PC-9 (cell line): Measurements from ENCODE around the gene S100A14. TPM values are rescaled to one million over a fixed set of nuclear protein-coding genes. Genes with fewer than 3 reads are reported as not detected.
A peak's percentile ranks its signal among the peaks of the same experiment; 100 is the strongest.

ENCODE experiments used
- BruUV-seq: library from RNA; stranded (reverse); fragments of 400-500 nt; replicated peaks from 2 replicates; lab custom pipeline; 2021; lab: Mats Ljungman, UMichigan
- CTCF ChIA-PET: fragments of 300-600 bp; sonication (Branson Sonifier 250); formaldehyde crosslinking; loops from one replicate; lab custom pipeline; 2022; ENCODE audit warnings: antibody characterized with exemption; lab: Charles Lee
- POLR2A ChIA-PET: fragments of 300-600 bp; sonication (Branson Sonifier 250); formaldehyde crosslinking; loops from one replicate; lab custom pipeline; 2022; ENCODE audit warnings: antibody characterized with exemption; ENCODE audit not compliant: unreplicated experiment; lab: Charles Lee
- DNase-seq, 2 experiments: peaks; one replicate each; pipeline versions ENCODE4 v3.0.0 to v3.0.0-alpha.2; 2015 to 2022; ENCODE audit warnings: mixed read lengths in 1 of 2
- H2AFZ ChIP-seq: fragments of 200-600 bp; sonication (generic); 2 replicates; pipeline ENCODE4 v1.8.1; 2017; ENCODE audit warnings: antibody characterized with exemption
- H3F3A ChIP-seq: fragments of 200-600 bp; sonication (generic); 2 replicates; pipeline ENCODE4 v1.8.1; 2017; ENCODE audit warnings: antibody characterized with exemption, mild to moderate bottlenecking, low read depth; ENCODE audit not compliant: insufficient read depth
- H3K27ac ChIP-seq: fragments of 200-600 bp; sonication (generic); 2 replicates; pipeline ENCODE4 v1.6.1; 2016; ENCODE audit warnings: mixed run types
- H3K27me3 ChIP-seq: fragments of 200-600 bp; sonication (generic); 2 replicates; pipeline ENCODE4 v1.6.1; 2016; ENCODE audit warnings: low read depth, mixed run types; ENCODE audit not compliant: insufficient read depth
- H3K36me3 ChIP-seq: fragments of 200-600 bp; sonication (generic); 2 replicates; pipeline ENCODE4 v1.6.1; 2016; ENCODE audit warnings: low read depth, mixed run types
- H3K4me1 ChIP-seq: fragments of 200-600 bp; sonication (generic); replicated peaks from 2 replicates; pipeline ENCODE4 v1.6.1; 2016; ENCODE audit warnings: mixed run types; ENCODE audit not compliant: insufficient read depth
- H3K4me2 ChIP-seq: fragments of 200-600 bp; sonication (generic); 2 replicates; pipeline ENCODE4 v1.6.1; 2017; ENCODE audit warnings: mixed run types
- H3K4me3 ChIP-seq: fragments of 200-600 bp; sonication (generic); 2 replicates; pipeline ENCODE4 v1.6.1; 2016; ENCODE audit warnings: mixed run types
- H3K79me2 ChIP-seq: fragments of 200-600 bp; sonication (generic); 2 replicates; pipeline ENCODE4 v1.6.1; 2017; ENCODE audit warnings: low read depth, mixed run types
- H3K9me2 ChIP-seq: fragments of 200-600 bp; sonication (generic); 2 replicates; pipeline ENCODE4 v1.8.1; 2017; ENCODE audit warnings: mild to moderate bottlenecking; ENCODE audit not compliant: insufficient read depth
- H3K9me3 ChIP-seq: fragments of 200-600 bp; sonication (generic); 2 replicates; pipeline ENCODE4 v1.8.1; 2016; ENCODE audit warnings: low read depth; ENCODE audit not compliant: insufficient read depth
- H4K20me1 ChIP-seq: fragments of 200-600 bp; sonication (generic); 2 replicates; pipeline ENCODE4 v1.8.1; 2017; ENCODE audit not compliant: insufficient read depth
- EZH2 ChIP-seq: fragments of 200-600 bp; sonication (generic); IDR thresholded peaks from 2 replicates; pipeline ENCODE4 v1.8.0; 2017; ENCODE audit warnings: antibody characterized with exemption, low read depth
- intact Hi-C: fragments of 100-400 bp; cut with micrococcal nuclease; formaldehyde crosslinking; loops from one replicate; pipeline ENCODE4 v1.10.0; 2022; ENCODE audit not compliant: unreplicated experiment
- total RNA-seq: library from RNA; stranded (reverse); gene quantifications from 2 replicates; pipeline ENCODE4 v1.2.3, GENCODE V29; 2021
- TF ChIP-seq, protein P1 (sequence below): fragments of 200-600 bp; sonication (generic); conservative IDR thresholded peaks from 2 replicates; pipeline ENCODE4 v1.6.1; 2017; ENCODE audit warnings: mixed run types, antibody characterized with exemption, mild to moderate bottlenecking, moderate library complexity

S100A14 gene
- total RNA-seq, 1 experiment from 2014 or later = 411 TPM

DNA sequence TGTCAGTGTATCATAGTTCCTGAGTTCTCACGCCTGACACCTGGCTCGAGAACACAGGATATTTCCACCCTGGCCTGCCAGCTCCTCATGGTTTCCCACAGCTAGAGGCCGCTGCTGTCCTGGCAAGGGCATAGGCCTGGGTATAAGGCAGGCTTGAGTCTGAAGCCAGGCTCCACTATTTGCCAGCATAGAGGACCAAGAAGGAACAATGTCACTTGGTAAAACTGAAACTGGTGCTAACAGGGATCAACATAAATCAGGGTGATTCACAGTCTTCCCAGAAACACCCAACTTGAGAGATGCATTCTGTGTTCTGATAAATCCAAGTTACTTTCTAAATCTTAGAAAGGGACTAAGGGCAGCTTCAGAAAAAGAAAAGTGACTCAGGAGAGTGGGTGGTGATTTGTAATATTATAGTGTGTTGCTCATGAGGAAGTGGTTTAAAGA, 43.5 kb downstream of the S100A14 start:
- Histone ChIP-seq H3K79me2 (no peaks in the 10 kb centered on the region), H3K9me3 (no peaks in the 10 kb centered on the region), H2AFZ (no peak overlapping the region), H3K4me1 (peaks cover 29% of the 10 kb centered on the region), H3K4me3 (no peak overlapping the region), H3K36me3 (no peaks in the 10 kb centered on the region), H4K20me1 (no peaks in the 10 kb centered on the region), H3F3A (peaks cover 27% of the 10 kb centered on the region), H3K27me3 (no peaks in the 10 kb centered on the region), H3K4me2 (peak overlapping the region; percentile 32), H3K9me2 (no peaks in the 10 kb centered on the region), H3K27ac (peak overlapping the region; percentile 75)
- CTCF ChIA-PET = interaction anchor here (0.6 to 1.9 kb wide), 8 partner anchors 28 to 57 kb away, joined by 3 to 13 read pairs (median 4); partner anchors contain the start of genes S100A13, S100A14, S100A16 and S100A6
- BruUV-seq = no TSS peak
- TF ChIP-seq EZH2 = no peak
- TF ChIP-seq, protein P1, sequence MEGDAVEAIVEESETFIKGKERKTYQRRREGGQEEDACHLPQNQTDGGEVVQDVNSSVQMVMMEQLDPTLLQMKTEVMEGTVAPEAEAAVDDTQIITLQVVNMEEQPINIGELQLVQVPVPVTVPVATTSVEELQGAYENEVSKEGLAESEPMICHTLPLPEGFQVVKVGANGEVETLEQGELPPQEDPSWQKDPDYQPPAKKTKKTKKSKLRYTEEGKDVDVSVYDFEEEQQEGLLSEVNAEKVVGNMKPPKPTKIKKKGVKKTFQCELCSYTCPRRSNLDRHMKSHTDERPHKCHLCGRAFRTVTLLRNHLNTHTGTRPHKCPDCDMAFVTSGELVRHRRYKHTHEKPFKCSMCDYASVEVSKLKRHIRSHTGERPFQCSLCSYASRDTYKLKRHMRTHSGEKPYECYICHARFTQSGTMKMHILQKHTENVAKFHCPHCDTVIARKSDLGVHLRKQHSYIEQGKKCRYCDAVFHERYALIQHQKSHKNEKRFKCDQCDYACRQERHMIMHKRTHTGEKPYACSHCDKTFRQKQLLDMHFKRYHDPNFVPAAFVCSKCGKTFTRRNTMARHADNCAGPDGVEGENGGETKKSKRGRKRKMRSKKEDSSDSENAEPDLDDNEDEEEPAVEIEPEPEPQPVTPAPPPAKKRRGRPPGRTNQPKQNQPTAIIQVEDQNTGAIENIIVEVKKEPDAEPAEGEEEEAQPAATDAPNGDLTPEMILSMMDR = peak; percentile 91
- DNase-seq = peak; percentile 81 to 84
- intact Hi-C loops = loop anchor here (1.0 to 5.0 kb wide), 7 partner anchors 36 to 177 kb away; partner anchors contain the start of genes CHTOP, S100A13 and SNAPIN
- POLR2A ChIA-PET = interaction anchor here (0.5 to 1.0 kb wide), 4 partner anchors 40 to 66 kb away, joined by 3 read pairs; partner anchors contain the start of genes S100A13 and S100A16

DNA sequence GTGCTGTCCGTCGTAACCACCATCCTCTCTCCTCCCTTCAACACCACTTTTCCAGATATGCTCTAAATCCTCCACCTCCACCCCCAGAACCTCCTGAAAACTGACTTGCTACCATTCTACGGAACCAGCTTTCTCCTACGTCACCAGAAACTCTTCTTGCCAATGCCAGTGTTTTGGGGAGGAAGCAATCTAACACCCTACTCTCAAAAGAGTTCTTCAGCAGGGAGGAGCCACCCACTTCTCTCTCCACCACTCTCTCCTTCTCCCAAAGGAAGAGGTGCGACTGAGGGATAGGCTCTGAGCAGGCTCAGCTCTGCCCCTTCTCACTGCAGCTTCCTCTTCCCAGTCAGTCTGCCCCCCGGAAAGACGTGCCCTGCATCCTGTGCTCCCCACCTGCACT, 44.4 kb downstream of the S100A14 start:
- Histone ChIP-seq H3F3A (peaks cover 35% of the 10 kb centered on the region), H3K79me2 (no peaks in the 10 kb centered on the region), H3K36me3 (no peaks in the 10 kb centered on the region), H4K20me1 (no peaks in the 10 kb centered on the region), H3K9me2 (no peaks in the 10 kb centered on the region), H3K27me3 (no peaks in the 10 kb centered on the region), H3K4me1 (peaks cover 38% of the 10 kb centered on the region), H3K27ac (no peak overlapping the region), H3K9me3 (no peaks in the 10 kb centered on the region), H3K4me3 (no peak overlapping the region), H2AFZ (no peak overlapping the region), H3K4me2 (no peak overlapping the region)
- CTCF ChIA-PET = interaction anchor here (0.7 to 1.9 kb wide), 5 partner anchors 36 to 61 kb away, joined by 3 to 13 read pairs (median 7); partner anchors contain the start of genes S100A14, S100A16 and S100A6
- no peak for DNase-seq
- BruUV-seq = no TSS peak
- POLR2A ChIA-PET = no interaction called here
- no peak for TF ChIP-seq EZH2
- TF ChIP-seq, protein P1 = no peak
- intact Hi-C loops = loop anchor here (1.0 to 5.0 kb wide), 7 partner anchors 37 to 178 kb away; partner anchors contain the start of genes CHTOP, S100A13 and SNAPIN

DNA sequence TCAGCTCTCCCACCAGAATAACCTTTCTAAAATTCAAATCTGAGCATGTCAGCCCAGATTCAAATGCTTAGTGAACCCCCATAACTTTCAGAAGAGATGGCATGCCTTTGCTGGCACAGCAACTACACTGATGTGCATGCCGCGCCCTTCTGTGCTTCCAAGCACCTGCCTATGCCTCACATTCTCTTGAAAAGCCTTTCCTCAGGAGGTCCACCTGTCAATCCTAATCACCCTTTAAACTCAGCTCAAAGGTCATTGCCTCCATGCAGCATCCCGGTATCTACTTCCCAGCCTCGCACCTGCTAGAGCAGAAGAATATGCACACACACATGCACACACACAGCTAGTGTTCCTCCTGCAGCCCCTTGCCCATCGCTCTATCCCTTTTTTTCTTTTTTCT, 45.3 kb downstream of the S100A14 start:
- H3K27me3 ChIP-seq = no peaks in the 10 kb centered on the region
- ChIA-PET POLR2A (no interaction called here), CTCF (interaction anchor here (0.6 to 1.0 kb wide), 4 partner anchors 31 to 361 kb away, joined by 5 to 13 read pairs (median 12); no protein-coding TSS in a partner anchor)
- no peak overlapping the region for H3K4me2 ChIP-seq
- BruUV-seq = no TSS peak
- H3K36me3 ChIP-seq = no peaks in the 10 kb centered on the region
- H2AFZ ChIP-seq = no peak overlapping the region
- no peak overlapping the region for H3K4me3 ChIP-seq
- intact Hi-C loops = loop anchor here (5.0 kb wide), 1 partner anchor 86 kb away; the partner anchor contains the start of gene SNAPIN
- H3F3A ChIP-seq = peaks cover 33% of the 10 kb centered on the region
- peaks cover 44% of the 10 kb centered on the region for H3K4me1 ChIP-seq
- H3K79me2 ChIP-seq = no peaks in the 10 kb centered on the region
- no peaks in the 10 kb centered on the region for H3K9me2 ChIP-seq
- H4K20me1 ChIP-seq = no peaks in the 10 kb centered on the region
- H3K27ac ChIP-seq = no peak overlapping the region
- no peak for DNase-seq
- no peak for TF ChIP-seq EZH2
- TF ChIP-seq, protein P1 = no peak
- H3K9me3 ChIP-seq = no peaks in the 10 kb centered on the region
